Measurements from ENCODE around the gene TMEM184B. TPM values are rescaled to one million over a fixed set of nuclear protein-coding genes. Genes with fewer than 3 reads are reported as not detected.

The TMEM184B gene
- total and polyA plus RNA-seq, 2 experiments from 2014 or later, result 42.2 to 95.1 TPM

DNA sequence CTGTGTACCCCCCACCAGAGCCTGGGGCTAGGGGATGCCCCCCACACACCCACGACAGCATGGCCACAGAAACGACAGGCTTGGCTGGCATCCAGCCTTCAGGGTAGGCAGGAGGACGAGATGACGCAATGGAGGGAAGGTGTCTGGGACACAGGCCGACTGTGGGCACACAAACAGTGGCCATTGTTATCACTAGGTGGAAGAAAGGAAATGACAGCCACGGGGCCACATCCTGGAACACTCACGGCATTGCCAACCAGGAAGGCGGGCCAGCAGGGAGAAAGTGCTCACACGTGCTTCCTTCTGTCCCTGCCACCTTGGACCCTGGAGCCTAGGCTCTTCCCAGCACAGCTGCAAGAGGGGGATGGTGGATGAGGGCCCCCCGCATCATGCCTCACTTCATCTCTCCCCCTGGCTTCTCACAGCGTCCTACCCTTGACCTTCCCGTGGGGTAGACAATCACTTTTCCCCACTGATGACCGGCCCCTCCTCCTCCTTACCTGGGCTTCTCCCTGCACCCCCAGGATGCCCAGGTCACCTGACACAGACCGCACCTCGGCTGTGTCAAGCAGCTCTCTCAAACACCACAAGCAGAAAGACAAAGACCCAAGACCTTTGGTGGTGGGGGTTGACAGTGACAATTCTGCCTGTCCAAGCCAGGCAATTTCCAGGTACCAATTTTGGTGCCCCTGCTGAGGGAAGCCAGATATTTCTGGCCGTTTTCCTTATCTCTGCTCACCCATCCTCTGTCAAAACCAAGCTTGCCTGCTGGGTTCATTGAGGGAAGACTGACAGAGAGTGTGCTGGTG lies 99.8 kb downstream of the TMEM184B start:
- Mint-ChIP-seq H3K27me3 (ENCODE audit: insufficient read depth, low read depth, poor library complexity) (peaks cover 16% of the 10 kb centered on the region), H3K4me1 (peaks cover 12% of the 10 kb centered on the region), H3K27ac (no peak overlapping the region), H3K9me3 (no peaks in the 10 kb centered on the region), H3K4me3 (no peak overlapping the region), H3K36me3 (ENCODE audit: low read depth) (no peaks in the 10 kb centered on the region; the same call in 2 of the 3 replicates)
- Histone ChIP-seq H3F3A (replicated peaks; ENCODE audit: low read depth) (no peaks in the 10 kb centered on the region), H3K4me2 (no peak overlapping the region), H3K4me3 (no peak overlapping the region), H3K36me3 (ENCODE audit: insufficient read depth) (no peaks in the 10 kb centered on the region), H3K9me2 (ENCODE audit: insufficient read depth) (no peaks in the 10 kb centered on the region), H3K27me3 (ENCODE audit: insufficient read depth) (no peaks in the 10 kb centered on the region), H3K4me1 (ENCODE audit: insufficient read depth) (no peaks in the 10 kb centered on the region), H4K20me1 (replicated peaks; ENCODE audit: insufficient read depth) (no peaks in the 10 kb centered on the region), H2AFZ (no peak overlapping the region), H3K79me2 (replicated peaks; ENCODE audit: insufficient read depth) (no peaks in the 10 kb centered on the region), H3K27ac (ENCODE audit: low read depth) (no peak overlapping the region)
- no peak for DNase-seq (ENCODE audit: low spot score)
- ATAC-seq, result no peak
- no peak for TF ChIP-seq REST (IDR thresholded peaks at IDR 0.05; ENCODE audit: unreplicated experiment)
- TF ChIP-seq CREB1 (CRISPR knock-in tag; IDR thresholded peaks at IDR 0.05; ENCODE audit: low read depth), result no peak
- no peak for TF ChIP-seq ETS1 (IDR thresholded peaks at IDR 0.05)
- no peak for TF ChIP-seq POLR2AphosphoS5 (IDR thresholded peaks at IDR 0.05; ENCODE audit: low read depth)
- no peak for TF ChIP-seq CTCF (conservative IDR thresholded peaks at IDR 0.05; ENCODE audit: low read depth in 2 of 2)
- TF ChIP-seq NANOG (IDR thresholded peaks at IDR 0.05; ENCODE audit: borderline replicate concordance), result no peak
- no peak for TF ChIP-seq ZNF462 (CRISPR knock-in tag; IDR thresholded peaks at IDR 0.05)
- TF ChIP-seq ZNF331 (CRISPR knock-in tag; IDR thresholded peaks at IDR 0.05; ENCODE audit: low read depth), result no peak
- TF ChIP-seq ZNF114 (CRISPR knock-in tag; IDR thresholded peaks at IDR 0.05), result no peak

All from GM23338 (cell line).